Activated CD4-positive, CD25-positive, alpha-beta regulatory T cell treated with anti-CD3 and anti-CD28 coated beads, Interleukin-2, amount 50 U/mL, for 16 hours (primary cell): Measurements from ENCODE around the gene PSENEN.
"Not testable (repeated sequence)": the region's sequence is repeated elsewhere in the genome, so short reads cannot be mapped to it uniquely, and the experiment has no call there.

Experiments
- DNase-seq: peaks from one replicate; pipeline ENCODE4 v3.0.0-alpha.2; 2020; ENCODE audit warnings: low read depth, low spot score

PSENEN gene

GRCh38 chr19:35788205-35788960, 42.9 kb downstream of the PSENEN start:
- DNase-seq = no peak

- DNase-seq = no peak
Measured at GRCh38 chr19:35789195-35789977, 43.9 kb downstream of the PSENEN start.

DNA sequence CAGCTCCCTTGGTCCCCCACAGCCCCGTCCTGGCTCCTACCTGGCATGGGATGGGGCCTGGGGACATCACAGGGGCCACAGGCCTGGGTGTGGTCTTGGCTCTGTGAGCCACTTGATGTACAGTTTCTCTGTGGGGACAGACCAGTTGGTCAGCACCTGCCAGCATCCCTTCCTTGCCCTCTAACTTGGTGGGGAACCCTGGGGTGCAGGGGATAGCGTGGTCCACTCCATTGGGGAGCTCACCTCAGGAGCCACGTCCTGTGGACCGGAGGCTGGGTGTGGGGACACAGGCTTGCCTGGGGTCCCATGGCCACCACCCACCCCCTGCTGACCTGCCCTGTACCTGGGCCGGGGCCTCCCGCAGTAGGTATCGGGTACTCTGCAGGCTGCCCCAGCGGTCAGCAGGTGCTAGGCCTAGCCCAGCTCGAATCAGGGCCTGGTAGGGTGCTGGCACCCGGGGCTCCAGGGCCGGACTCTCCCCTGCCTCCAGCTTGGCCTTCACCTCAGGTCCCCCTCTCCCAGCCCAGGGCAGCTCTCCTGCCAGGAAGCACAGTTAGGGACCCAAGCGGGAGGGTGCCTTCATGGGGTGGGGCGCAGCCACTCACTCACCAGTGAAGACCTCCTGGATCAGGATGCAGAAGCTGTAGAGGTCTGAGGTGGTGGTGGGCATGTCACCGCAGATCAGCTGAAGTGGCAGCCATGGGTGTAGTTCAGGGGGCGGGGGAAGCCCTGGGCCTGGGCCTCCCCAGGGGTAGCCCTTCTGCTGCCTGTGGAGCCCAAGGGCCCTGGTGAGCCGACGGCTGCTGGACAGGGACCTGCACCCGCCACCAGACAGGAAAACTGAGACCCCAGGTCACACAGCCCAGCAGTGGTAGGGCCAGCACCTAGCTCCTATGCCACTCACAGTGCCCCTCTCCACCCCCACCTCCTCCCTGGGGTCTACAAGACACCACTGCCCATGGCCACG, 44.8 kb downstream of the PSENEN start:
- no peak for DNase-seq

DNA sequence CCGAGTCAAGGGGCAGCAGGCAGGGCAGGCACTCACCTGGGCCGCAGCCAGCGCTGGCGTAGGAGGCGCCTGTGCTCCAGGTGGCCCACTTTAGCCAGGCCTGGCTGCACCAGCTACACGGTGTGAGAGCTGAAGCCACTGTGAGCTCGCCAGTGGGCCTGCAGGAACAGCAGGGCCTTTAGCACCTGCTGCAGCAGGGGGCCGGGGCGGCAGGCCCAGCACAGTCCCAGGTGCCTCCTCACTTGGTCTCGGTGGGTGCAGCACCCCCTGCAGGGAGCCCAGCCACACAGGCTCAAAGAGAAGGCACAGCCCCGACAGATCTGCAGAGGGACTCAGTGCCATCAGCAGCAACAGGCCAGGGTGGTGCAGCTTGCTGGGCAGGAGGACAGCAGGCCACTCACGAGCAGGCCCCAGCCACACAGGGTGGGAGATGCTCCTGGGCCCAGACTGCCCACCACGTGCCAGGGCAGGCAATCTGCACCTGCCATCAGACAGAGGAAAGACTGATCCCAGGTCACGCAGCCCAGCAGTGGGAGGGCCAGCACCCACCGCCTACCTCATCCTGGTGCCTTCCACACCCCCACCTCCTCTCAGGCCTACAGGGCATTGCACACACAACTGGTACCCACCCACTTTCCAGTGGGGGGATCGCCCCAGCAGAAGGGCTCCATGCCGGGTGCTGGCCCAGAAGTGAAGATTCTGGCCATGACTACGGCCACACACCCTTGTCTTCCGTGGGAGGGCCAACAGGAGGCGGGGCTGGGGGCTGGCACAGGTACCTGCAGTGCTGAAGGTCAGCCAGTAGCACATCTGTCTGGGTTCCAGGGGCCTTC, 45.7 kb downstream of the PSENEN start:
- DNase-seq = no peak

- no peak for DNase-seq
Measured at GRCh38 chr19:35791814-35792279, 46.4 kb downstream of the PSENEN start.

DNA sequence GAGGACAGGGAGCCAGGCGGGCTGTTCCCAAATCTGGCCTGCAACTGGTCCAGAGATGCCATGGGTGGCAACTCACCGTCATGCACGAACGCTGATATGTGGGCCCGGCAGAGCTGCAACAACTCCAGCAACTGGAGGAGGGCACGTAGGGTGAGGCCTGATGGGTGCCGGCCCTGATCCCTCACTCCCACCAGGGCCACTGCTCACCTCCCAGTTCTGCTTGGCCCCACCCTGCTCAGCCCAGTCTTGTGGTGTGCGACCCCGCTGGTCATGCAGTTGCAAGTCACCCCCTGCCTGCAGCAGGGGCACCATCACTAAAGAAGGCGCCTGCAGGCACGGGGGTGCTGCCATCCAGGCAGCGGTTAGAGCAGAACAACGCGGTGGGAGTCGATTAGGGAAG, 46.9 kb downstream of the PSENEN start:
- DNase-seq = no peak

DNA sequence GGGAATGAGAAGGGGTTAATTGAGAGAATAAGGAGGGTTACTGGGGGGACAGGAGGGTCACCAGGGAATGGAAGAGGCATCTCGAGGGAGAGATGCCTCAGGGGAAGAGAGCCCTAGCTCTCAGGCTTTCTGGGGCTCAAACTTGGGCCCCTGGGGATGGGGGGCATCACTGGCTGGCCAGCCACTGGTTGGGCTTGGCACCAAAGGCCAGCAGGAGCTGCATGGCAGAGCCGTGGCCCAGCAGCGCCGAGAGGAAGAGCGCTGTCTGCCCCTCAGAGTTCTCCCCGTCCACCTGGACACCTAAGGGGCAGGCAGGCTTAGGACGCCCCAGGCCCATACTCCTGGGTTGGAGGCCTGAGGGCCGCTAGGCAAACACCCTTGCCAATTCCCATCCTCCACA, 47.4 kb downstream of the PSENEN start:
- DNase-seq = no peak

DNA sequence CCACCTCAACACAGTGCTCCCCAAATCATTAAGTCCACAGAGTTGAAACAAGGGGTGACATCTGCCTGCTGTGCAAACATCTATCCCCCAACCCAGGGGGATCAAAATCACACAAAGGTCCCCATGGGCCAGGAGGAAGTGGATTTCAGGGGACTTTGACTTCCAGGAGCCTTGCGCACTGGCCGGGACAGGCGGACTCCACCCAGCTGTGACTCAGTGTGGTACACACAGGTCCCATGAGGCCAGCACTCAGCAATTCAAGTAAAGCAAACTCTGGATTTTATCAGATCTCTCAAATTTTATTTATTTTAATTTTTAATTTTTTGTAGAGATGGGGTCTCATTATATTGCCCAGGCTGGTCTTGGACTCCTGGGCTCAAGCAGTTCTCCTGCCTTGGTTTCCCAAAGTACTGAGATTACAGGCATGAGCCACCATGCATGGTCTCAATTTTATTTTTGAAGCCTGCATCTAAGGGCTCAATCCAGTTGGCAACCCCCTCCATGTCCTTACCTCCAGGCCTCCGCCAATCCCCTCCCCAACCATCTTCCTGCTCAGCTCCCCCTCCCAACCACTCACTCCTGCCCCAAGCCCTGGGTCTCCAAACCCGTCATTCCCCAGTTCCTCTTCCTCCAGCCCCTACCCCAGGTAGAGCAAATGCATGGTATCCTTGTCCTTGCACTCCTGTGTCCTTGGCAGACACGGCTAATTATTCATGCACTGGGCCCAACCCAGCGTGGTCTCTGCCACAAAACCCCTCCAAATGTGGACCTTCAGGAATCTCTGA, 48.1 kb downstream of the PSENEN start:
- no peak for DNase-seq

DNA sequence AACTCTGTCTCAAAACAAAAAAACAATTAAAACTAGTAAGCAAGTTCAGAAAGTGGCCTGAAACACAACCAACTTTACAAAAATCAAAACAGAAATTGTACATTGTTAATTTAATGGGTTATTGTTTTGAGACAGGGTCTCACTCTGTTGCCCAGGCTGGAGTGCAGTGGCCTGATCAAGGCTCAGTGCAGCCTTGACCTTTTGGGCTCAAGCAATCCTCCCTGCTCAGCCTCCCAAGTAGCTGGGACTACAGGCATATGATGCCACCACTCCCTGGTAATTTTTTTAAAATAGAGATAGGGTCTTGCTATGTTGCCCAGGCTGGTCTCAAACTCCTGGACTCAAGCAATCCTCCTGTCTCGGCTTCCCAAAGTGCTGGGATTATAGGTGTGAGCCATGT, 50.1 kb downstream of the PSENEN start:
- DNase-seq = not testable (repeated sequence)
